HepG2 (cell line): Measurements from ENCODE around the gene ANGPTL2. TPM values are rescaled to one million over a fixed set of nuclear protein-coding genes. Genes with fewer than 3 reads are reported as not detected.

Experiments used
- ATAC-seq: fragments of 200-7000 bp; cut with Tn5 transposase; 3 replicates; pipeline ENCODE4 v1.9.1; 2020; ENCODE audit warnings: mild to moderate bottlenecking, moderate library complexity
- BruUV-seq: library from RNA; stranded (reverse); fragments of 400-500 nt; replicated peaks from 2 replicates; lab custom pipeline; 2021; lab: Mats Ljungman, UMichigan
- CTCF ChIA-PET: fragments of 300-600 bp; formaldehyde crosslinking; extraction: SDS; loops from one replicate; lab custom pipeline; 2021; ENCODE audit warnings: low total read pairs, inconsistent platforms, low intra/inter-chr PET ratio; lab: Yijun Ruan, JAX
- POLR2A ChIA-PET: fragments of 350-600 bp; sonication (Branson Sonifier 250); formaldehyde crosslinking; loops from one replicate; lab custom pipeline; 2020; ENCODE audit warnings: antibody characterized with exemption, inconsistent platforms; lab: Yijun Ruan, JAX
- DNase-seq: peaks from one replicate; pipeline ENCODE4 v3.0.0-alpha.2; 2015; ENCODE audit warnings: low spot score
- FAIRE-seq: peaks from 3 replicates; lab custom pipeline; 2011; peaks lifted over from hg19 to GRCh38; lab: Jason Lieb, UNC
- H2AFZ ChIP-seq: one replicate; pipeline ENCODE4 v1.6.1; 2011; ENCODE audit warnings: low read length, inconsistent platforms
- H3K27ac ChIP-seq: fragments of 300-600 bp; 3 replicates; pipeline ENCODE4 v1.8.0; 2011; ENCODE audit warnings: mixed run types, mild to moderate bottlenecking, mixed read lengths, low read length, inconsistent platforms; ENCODE audit not compliant: insufficient read depth; ENCODE audit errors: extremely low read length
- H3K27me3 ChIP-seq, 2 experiments: fragments of 200-600 bp in 1 of 2; 2 replicates in 1 of 2; 3 replicates in 1 of 2; pipeline versions ENCODE4 v1.6.0 to v1.8.0; 2011; ENCODE audit warnings: low read length in 2 of 2, mild to moderate bottlenecking in 2 of 2, moderate library complexity in 2 of 2, inconsistent platforms in 1 of 2; ENCODE audit not compliant: insufficient read depth in 2 of 2, control insufficient read depth in 1 of 2
- H3K36me3 ChIP-seq, 2 experiments: fragments of 200-600 bp in 1 of 2; replicated peaks in 1 of 2; 2 replicates in 1 of 2; 3 replicates in 1 of 2; pipeline versions ENCODE4 v1.5.1 to v1.8.0; 2011; ENCODE audit warnings: low read length in 2 of 2, inconsistent platforms in 1 of 2; ENCODE audit not compliant: insufficient read depth in 2 of 2, control insufficient read depth in 1 of 2
- H3K4me1 ChIP-seq: 2 replicates; pipeline ENCODE4 v1.5.1; 2012; ENCODE audit warnings: low read length, inconsistent platforms; ENCODE audit not compliant: insufficient read depth
- H3K4me2 ChIP-seq: 2 replicates; pipeline ENCODE4 v1.6.0; 2011; ENCODE audit warnings: low read depth, low read length, inconsistent platforms
- H3K4me3 ChIP-seq, 3 experiments: fragments of 200-600 bp in 1 of 3; sonication (generic), shearing (Covaris generic) in 1 of 3; replicated peaks in 1 of 3; 2 replicates each; pipeline ENCODE4 v1.5.1; 2011 to 2016; ENCODE audit warnings: low read length in 3 of 3, inconsistent platforms in 2 of 3, low read depth in 2 of 3, mild to moderate bottlenecking in 2 of 3, control low read depth in 1 of 3, mixed read lengths in 1 of 3; ENCODE audit not compliant: insufficient read depth in 1 of 3
- H3K79me2 ChIP-seq: one replicate; pipeline ENCODE4 v1.6.1; 2011; ENCODE audit warnings: low read length, inconsistent platforms; ENCODE audit not compliant: insufficient read depth
- H3K9ac ChIP-seq: 2 replicates; pipeline ENCODE4 v1.6.0; 2011; ENCODE audit warnings: mild to moderate bottlenecking, low read depth, low read length, inconsistent platforms; ENCODE audit not compliant: insufficient read depth
- H3K9me3 ChIP-seq: 2 replicates; pipeline ENCODE4 v1.5.1; 2012; ENCODE audit warnings: mild to moderate bottlenecking, low read length
- H4K20me1 ChIP-seq: 2 replicates; pipeline ENCODE4 v1.6.0; 2011; ENCODE audit warnings: inconsistent platforms, mild to moderate bottlenecking, low read length, moderate library complexity; ENCODE audit not compliant: insufficient read depth
- HHEX ChIP-seq: IDR thresholded peaks from 2 replicates; pipeline ENCODE4 v1.6.1; 2016; ENCODE audit warnings: control low read depth
- XRCC5 ChIP-seq: fragments of 200-400 bp; formaldehyde crosslinking; optimal IDR thresholded peaks from 2 replicates; pipeline ENCODE3; 2017; ENCODE audit warnings: mild to moderate bottlenecking, low read length
- YY1 ChIP-seq: IDR thresholded peaks from 2 replicates; pipeline ENCODE4 v1.6.1; 2011; ENCODE audit warnings: low read length, low read depth, moderate library complexity, mild to moderate bottlenecking; ENCODE audit not compliant: insufficient read depth, insufficient replicate concordance
- ZNF354B ChIP-seq: sonication (generic); formaldehyde crosslinking; IDR thresholded peaks from 2 replicates; pipeline ENCODE4 v1.8.0; 2022; ENCODE audit warnings: mild to moderate bottlenecking, missing genetic modification reagents
- ZNF441 ChIP-seq: sonication (generic); formaldehyde crosslinking; IDR thresholded peaks from 2 replicates; pipeline ENCODE4 v1.7.0; 2021; ENCODE audit warnings: missing genetic modification reagents, borderline replicate concordance
- WGBS: methylation state at CpG from one replicate; pipeline ENCODE4 v1.1.6; 2017; ENCODE audit warnings: low lambda C conversion rate; 5-methylcytosine and 5-hydroxymethylcytosine counted together
- in situ Hi-C: cut with HindIII; loops from 2 replicates; pipeline ENCODE4 v1.10.0; 2017; ENCODE audit warnings: low pct_unique_long_range_greater_than_20kb; ENCODE audit not compliant: extremely low pct_ligation_motif_present
- intact Hi-C: fragments of 100-400 bp; cut with micrococcal nuclease; formaldehyde crosslinking; loops from one replicate; pipeline ENCODE4 v1.10.0; 2022; ENCODE audit not compliant: unreplicated experiment
- polyA plus RNA-seq, 8 experiments: library from polyadenylated mRNA; depleted of rRNA in 3 of 8; stranded (reverse) in 7 of 8; unstranded in 1 of 8; fragments of >200 nt; fragmentation: Illumina TruSeq in 4 of 8; extraction: Trizol in 4 of 8; gene quantifications; 2 replicates each; pipeline versions ENCODE4 v1.2.1 to v1.2.3, GENCODE V29; 2011 to 2016; ENCODE audit warnings: low read depth in 4 of 8, missing spikeins in 1 of 8, mixed read lengths in 1 of 8; ENCODE audit not compliant: insufficient read depth in 1 of 8
- total RNA-seq, 5 experiments: library from RNA; depleted of rRNA; stranded (reverse); fragments of >200 nt; fragmentation: Illumina TruSeq; extraction: Trizol; gene quantifications; 2 replicates each; pipeline ENCODE4 v1.2.3, GENCODE V29; 2016; ENCODE audit warnings: low read depth in 1 of 5
- TF ChIP-seq, protein P1 (sequence below): sonication (generic); formaldehyde crosslinking; IDR thresholded peaks from 2 replicates; pipeline ENCODE4 v1.4.0; 2020; ENCODE audit warnings: mild to moderate bottlenecking, missing genetic modification reagents
- TF ChIP-seq, protein P2 (sequence below): sonication (generic); formaldehyde crosslinking; IDR thresholded peaks from 2 replicates; pipeline ENCODE4 v1.4.0; 2020; ENCODE audit warnings: missing genetic modification reagents, borderline replicate concordance

Gene ANGPTL2
- total and polyA plus RNA-seq, 2 of the 13 experiments (the other 11 are each of a cell fraction or from before 2014, with no cell fraction given) = 0.91 to 21.0 TPM

DNA sequence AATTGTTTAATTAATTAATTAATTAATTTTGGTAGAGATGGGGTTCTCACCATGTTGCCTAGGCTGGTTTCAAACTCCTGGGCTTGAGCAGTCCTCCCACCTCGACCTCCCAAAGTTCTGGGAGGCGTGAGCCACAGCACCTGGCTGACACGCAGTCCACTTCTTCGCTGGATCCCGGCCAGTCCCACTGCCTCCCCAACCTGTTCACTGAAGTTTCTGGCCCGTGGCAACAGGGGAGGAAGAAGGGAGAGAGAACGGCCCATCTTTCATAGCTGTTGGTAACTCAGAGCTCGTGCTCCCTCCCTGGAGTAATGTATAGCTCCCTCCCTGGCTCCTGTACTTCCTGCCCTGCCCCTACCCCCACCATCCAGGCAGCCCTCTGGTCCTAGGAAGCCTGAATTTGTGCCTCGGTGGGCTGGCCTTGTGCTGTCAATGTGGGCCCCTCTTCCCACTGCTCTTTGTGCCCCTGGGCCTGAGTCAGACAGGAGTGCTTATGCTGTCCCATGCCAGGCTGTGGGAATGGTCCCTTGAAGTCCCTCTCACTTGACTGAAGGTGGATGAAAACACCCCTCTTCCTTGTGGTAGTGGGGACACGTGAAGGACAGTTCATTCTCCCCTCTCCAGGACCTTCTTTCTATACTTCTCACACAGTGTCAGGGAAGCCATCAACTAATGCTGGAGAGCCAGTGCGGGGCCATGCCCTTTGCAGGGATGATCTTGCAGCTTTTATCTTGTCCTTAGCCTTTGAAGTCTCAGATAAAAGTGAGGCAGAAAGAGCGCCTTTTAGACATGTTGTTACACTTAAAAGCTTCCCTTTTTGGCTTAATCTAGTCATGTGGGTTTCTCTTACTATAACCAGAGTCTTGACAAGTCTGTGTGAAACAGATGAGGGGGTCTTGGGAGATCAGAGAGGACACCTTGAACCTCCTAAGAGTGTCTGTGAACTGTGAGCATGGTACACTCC is 38.1 kb downstream of the ANGPTL2 start:
- intact Hi-C loops = no loop called here
- peaks cover 17% of the 10 kb centered on the region for H3K4me1 ChIP-seq
- H3K9ac ChIP-seq = no peak overlapping the region
- H3K9me3 ChIP-seq = no peaks in the 10 kb centered on the region
- 67% methylated on average over 9 of the region's 12 CpGs for WGBS
- in situ Hi-C loops = no loop called here
- no peak overlapping the region for H3K4me3 ChIP-seq
- BruUV-seq = no TSS peak
- ATAC-seq (no peak; the same call in 2 of the 3 replicates), DNase-seq (no peak), FAIRE-seq (no peak)
- H3K79me2 ChIP-seq = no peaks in the 10 kb centered on the region
- H3K27me3 ChIP-seq = no peaks in the 10 kb centered on the region
- H3K36me3 ChIP-seq = no peaks in the 10 kb centered on the region
- H3K27ac ChIP-seq = no peak overlapping the region
- ChIA-PET POLR2A (no interaction called here), CTCF (no interaction called here)
- no peak overlapping the region for H3K4me2 ChIP-seq
- H4K20me1 ChIP-seq = no peaks in the 10 kb centered on the region
- H2AFZ ChIP-seq = no peak overlapping the region
- TF ChIP-seq ZNF441 (CRISPR knock-in tag) (no peak), HHEX (CRISPR knock-in tag) (no peak), XRCC5 (no peak), ZNF354B (CRISPR knock-in tag) (no peak), YY1 (no peak)
- TF ChIP-seq, protein P1, sequence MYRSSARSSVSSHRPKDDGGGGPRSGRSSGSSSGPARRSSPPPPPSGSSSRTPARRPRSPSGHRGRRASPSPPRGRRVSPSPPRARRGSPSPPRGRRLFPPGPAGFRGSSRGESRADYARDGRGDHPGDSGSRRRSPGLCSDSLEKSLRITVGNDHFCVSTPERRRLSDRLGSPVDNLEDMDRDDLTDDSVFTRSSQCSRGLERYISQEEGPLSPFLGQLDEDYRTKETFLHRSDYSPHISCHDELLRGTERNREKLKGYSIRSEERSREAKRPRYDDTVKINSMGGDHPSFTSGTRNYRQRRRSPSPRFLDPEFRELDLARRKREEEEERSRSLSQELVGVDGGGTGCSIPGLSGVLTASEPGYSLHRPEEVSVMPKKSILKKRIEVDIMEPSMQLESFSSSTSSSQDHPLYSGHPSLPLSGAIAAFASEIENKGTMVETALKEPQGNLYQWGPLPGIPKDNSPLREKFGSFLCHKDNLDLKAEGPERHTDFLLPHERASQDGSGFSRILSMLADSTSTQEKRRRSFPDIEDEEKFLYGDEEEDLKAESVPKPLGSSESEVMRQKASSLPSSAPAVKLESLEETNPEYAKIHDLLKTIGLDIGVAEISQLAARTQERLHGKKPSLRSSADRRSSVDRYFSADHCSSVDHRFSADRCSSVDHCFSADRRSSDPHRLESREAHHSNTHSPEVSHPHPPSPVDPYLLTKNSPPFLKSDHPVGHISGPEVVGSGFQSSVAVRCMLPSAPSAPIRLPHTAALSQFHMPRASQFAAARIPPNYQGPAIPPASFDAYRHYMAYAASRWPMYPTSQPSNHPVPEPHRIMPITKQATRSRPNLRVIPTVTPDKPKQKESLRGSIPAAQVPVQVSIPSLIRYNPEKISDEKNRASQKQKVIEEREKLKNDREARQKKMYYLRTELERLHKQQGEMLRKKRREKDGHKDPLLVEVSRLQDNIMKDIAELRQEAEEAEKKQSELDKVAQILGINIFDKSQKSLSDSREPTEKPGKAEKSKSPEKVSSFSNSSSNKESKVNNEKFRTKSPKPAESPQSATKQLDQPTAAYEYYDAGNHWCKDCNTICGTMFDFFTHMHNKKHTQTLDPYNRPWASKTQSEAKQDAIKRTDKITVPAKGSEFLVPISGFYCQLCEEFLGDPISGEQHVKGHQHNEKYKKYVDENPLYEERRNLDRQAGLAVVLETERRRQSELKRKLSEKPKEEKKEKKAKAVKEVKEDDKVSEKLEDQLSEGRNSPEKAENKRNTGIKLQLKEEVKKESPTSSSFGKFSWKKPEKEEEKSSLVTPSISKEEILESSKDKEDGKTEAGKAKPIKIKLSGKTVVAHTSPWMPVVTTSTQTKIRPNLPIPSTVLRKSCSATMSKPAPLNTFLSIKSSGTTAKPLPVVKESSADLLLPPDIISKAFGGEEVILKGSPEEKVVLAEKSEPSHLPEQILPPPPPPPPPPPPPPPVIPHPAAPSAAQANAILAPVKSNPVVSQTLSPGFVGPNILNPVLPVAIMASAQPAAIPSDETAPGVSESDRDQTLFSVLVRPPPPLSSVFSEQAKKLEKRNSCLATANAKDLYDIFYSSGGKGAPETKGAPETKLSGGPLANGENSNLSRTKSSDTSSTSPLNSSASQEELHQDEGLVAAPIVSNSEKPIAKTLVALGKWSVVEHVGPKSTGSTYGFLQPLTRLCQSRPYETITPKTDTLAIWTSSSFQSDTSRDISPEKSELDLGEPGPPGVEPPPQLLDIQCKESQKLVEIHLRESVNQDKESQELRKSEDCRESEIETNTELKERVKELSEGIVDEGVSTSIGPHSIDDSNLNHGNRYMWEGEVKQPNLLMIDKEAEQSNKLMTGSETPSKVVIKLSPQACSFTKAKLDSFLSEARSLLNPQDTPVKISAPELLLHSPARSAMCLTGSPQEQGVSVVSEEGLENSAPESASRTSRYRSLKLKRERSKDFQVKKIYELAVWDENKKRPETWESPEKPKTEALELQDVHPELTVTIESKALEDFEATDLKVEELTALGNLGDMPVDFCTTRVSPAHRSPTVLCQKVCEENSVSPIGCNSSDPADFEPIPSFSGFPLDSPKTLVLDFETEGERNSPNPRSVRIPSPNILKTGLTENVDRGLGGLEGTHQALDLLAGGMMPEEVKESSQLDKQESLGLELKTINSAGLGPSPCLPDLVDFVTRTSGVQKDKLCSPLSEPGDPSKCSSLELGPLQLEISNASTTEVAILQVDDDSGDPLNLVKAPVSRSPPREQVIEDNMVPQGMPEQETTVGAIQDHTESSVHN = no peak
- TF ChIP-seq, protein P2, sequence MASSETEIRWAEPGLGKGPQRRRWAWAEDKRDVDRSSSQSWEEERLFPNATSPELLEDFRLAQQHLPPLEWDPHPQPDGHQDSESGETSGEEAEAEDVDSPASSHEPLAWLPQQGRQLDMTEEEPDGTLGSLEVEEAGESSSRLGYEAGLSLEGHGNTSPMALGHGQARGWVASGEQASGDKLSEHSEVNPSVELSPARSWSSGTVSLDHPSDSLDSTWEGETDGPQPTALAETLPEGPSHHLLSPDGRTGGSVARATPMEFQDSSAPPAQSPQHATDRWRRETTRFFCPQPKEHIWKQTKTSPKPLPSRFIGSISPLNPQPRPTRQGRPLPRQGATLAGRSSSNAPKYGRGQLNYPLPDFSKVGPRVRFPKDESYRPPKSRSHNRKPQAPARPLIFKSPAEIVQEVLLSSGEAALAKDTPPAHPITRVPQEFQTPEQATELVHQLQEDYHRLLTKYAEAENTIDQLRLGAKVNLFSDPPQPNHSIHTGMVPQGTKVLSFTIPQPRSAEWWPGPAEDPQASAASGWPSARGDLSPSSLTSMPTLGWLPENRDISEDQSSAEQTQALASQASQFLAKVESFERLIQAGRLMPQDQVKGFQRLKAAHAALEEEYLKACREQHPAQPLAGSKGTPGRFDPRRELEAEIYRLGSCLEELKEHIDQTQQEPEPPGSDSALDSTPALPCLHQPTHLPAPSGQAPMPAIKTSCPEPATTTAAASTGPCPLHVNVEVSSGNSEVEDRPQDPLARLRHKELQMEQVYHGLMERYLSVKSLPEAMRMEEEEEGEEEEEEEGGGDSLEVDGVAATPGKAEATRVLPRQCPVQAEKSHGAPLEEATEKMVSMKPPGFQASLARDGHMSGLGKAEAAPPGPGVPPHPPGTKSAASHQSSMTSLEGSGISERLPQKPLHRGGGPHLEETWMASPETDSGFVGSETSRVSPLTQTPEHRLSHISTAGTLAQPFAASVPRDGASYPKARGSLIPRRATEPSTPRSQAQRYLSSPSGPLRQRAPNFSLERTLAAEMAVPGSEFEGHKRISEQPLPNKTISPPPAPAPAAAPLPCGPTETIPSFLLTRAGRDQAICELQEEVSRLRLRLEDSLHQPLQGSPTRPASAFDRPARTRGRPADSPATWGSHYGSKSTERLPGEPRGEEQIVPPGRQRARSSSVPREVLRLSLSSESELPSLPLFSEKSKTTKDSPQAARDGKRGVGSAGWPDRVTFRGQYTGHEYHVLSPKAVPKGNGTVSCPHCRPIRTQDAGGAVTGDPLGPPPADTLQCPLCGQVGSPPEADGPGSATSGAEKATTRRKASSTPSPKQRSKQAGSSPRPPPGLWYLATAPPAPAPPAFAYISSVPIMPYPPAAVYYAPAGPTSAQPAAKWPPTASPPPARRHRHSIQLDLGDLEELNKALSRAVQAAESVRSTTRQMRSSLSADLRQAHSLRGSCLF (CRISPR knock-in tag) = no peak
